K562 (cell line): ENCODE data around the gene ACOT9. TPM values are rescaled to one million over a fixed set of nuclear protein-coding genes. Genes with fewer than 3 reads are reported as not detected.

Experiments used
- ATAC-seq: fragments of 200-7000 bp; cut with Tn5 transposase; 3 replicates; pipeline ENCODE4 v1.9.1; 2020; ENCODE audit warnings: moderate library complexity
- BruUV-seq: library from RNA; stranded (reverse); fragments of 400-500 nt; replicated peaks from 2 replicates; lab custom pipeline; 2021; lab: Mats Ljungman, UMichigan
- CTCF ChIA-PET: fragments of 300-600 bp; formaldehyde crosslinking; extraction: SDS; loops from one replicate; lab custom pipeline; 2021; ENCODE audit warnings: low intra/inter-chr PET ratio; lab: Yijun Ruan, JAX
- POLR2A ChIA-PET: fragments of 300-600, 350-650 bp; sonication (Branson Sonifier 250); formaldehyde crosslinking; extraction: SDS; loops from one replicate; lab custom pipeline; 2021; ENCODE audit warnings: antibody characterized with exemption, inconsistent platforms; lab: Yijun Ruan, JAX
- DNase-seq, 4 experiments: peaks; one replicate each; pipeline versions ENCODE4 v3.0.0 to v3.0.0-alpha.2; 2011 to 2018; ENCODE audit warnings: low spot score in 3 of 4, mixed read lengths in 3 of 4; ENCODE audit errors: extremely low read depth in 1 of 4
- FAIRE-seq: peaks from 2 replicates; lab custom pipeline; 2011; peaks lifted over from hg19 to GRCh38; lab: Jason Lieb, UNC
- H2AFZ ChIP-seq: 2 replicates; pipeline ENCODE4 v1.6.0; 2011; ENCODE audit warnings: low read depth, low read length, control low read depth, inconsistent platforms
- H3K27ac ChIP-seq: fragments of 200-600 bp; 3 replicates; pipeline ENCODE4 v1.8.0; 2011; ENCODE audit warnings: low read depth, mild to moderate bottlenecking, control low read depth, inconsistent platforms, low read length, moderate library complexity, mixed read lengths; ENCODE audit errors: extremely low read depth
- H3K27me3 ChIP-seq, 2 experiments: fragments of 300-600 bp in 1 of 2; 2 replicates in 1 of 2; 3 replicates in 1 of 2; pipeline versions ENCODE4 v1.6.0 to v1.8.0; 2011; ENCODE audit warnings: inconsistent platforms in 2 of 2, low read length in 2 of 2, mild to moderate bottlenecking in 1 of 2, mixed read lengths in 1 of 2, moderate library complexity in 1 of 2; ENCODE audit not compliant: control insufficient read depth in 2 of 2, insufficient read depth in 2 of 2
- H3K36me3 ChIP-seq: fragments of 300-600 bp; 3 replicates; pipeline ENCODE4 v1.8.0; 2011; ENCODE audit warnings: mild to moderate bottlenecking, low read length, inconsistent platforms; ENCODE audit not compliant: control insufficient read depth, insufficient read depth
- H3K4me1 ChIP-seq, 2 experiments: fragments of 200-600 bp in 1 of 2; replicated peaks in 1 of 2; 2 replicates in 1 of 2; 3 replicates in 1 of 2; pipeline versions ENCODE4 v1.5.1 to v1.8.0; 2011; ENCODE audit warnings: inconsistent platforms in 2 of 2, low read length in 2 of 2, mild to moderate bottlenecking in 1 of 2, mixed read lengths in 1 of 2, moderate library complexity in 1 of 2; ENCODE audit not compliant: control insufficient read depth in 2 of 2, insufficient read depth in 2 of 2
- H3K4me2 ChIP-seq: 2 replicates; pipeline ENCODE4 v1.6.1; 2011; ENCODE audit warnings: low read length, control low read depth, inconsistent platforms, mixed read lengths; ENCODE audit not compliant: insufficient read depth
- H3K4me3 ChIP-seq: fragments of 200-600 bp; sonication (generic), shearing (Covaris generic); 2 replicates; pipeline ENCODE4 v1.5.1; 2016; ENCODE audit warnings: control low read depth, inconsistent platforms
- H3K79me2 ChIP-seq: fragments of 200-600 bp; 3 replicates; pipeline ENCODE4 v1.8.0; 2011; ENCODE audit warnings: low read length, inconsistent platforms; ENCODE audit not compliant: control insufficient read depth, insufficient read depth
- H3K9ac ChIP-seq, 2 experiments: 2 replicates each; pipeline versions ENCODE4 v1.6.0 to v1.6.1; 2011; ENCODE audit warnings: low read depth in 2 of 2, low read length in 2 of 2, control low read depth in 1 of 2, inconsistent platforms in 1 of 2, mild to moderate bottlenecking in 1 of 2, mixed read lengths in 1 of 2; ENCODE audit not compliant: insufficient read depth in 1 of 2
- H3K9me1 ChIP-seq: one replicate; pipeline ENCODE4 v1.6.0; 2011; ENCODE audit warnings: inconsistent platforms, mild to moderate bottlenecking, low read length, moderate library complexity; ENCODE audit not compliant: control insufficient read depth, insufficient read depth
- H3K9me3 ChIP-seq: replicated peaks from 2 replicates; pipeline ENCODE4 v1.5.1; 2011; ENCODE audit warnings: low read depth, low read length, inconsistent platforms; ENCODE audit not compliant: control insufficient read depth, insufficient read depth
- H4K20me1 ChIP-seq: replicated peaks from 2 replicates; pipeline ENCODE4 v1.6.1; 2011; ENCODE audit warnings: low read length, inconsistent platforms, mixed read lengths; ENCODE audit not compliant: control insufficient read depth, insufficient read depth
- ARID3B ChIP-seq: fragments of 250-450 bp; sonication (Bioruptor Pico); IDR thresholded peaks from 2 replicates; pipeline ENCODE4 v1.4.0; 2020; ENCODE audit warnings: borderline replicate concordance
- C11orf30 ChIP-seq: fragments of 450-650 bp; IDR thresholded peaks from 2 replicates; pipeline ENCODE4 v1.6.1; 2016; ENCODE audit warnings: low read depth, mild to moderate bottlenecking
- MAFG ChIP-seq: fragments of 450-650 bp; conservative IDR thresholded peaks from 2 replicates; pipeline ENCODE4 v1.6.1; 2016; ENCODE audit warnings: missing genetic modification characterization, missing compliant biosample characterization
- SIX5 ChIP-seq, 2 experiments: IDR thresholded peaks; 2 replicates each; pipeline ENCODE4 v1.6.1; 2011; ENCODE audit warnings: low read length in 2 of 2, borderline replicate concordance in 1 of 2, low read depth in 1 of 2, mild to moderate bottlenecking in 1 of 2, moderate library complexity in 1 of 2; ENCODE audit not compliant: insufficient read depth in 1 of 2
- SPI1 ChIP-seq: IDR thresholded peaks from 2 replicates; pipeline ENCODE4 v1.6.1; 2011; ENCODE audit warnings: low read depth, low read length, control low read depth, borderline replicate concordance
- ZNF316 ChIP-seq: fragments of 450-650 bp; IDR thresholded peaks from 2 replicates; pipeline ENCODE4 v1.6.1; 2016
- WGBS: fragments of 100-300 bp; shearing (Covaris generic); methylation state at CpG from one replicate; pipeline ENCODE4 v1.1.6; 2016; ENCODE audit warnings: low coverage, mixed read lengths; ENCODE audit not compliant: insufficient coverage; ENCODE audit errors: missing lambda C conversion rate; 5-methylcytosine and 5-hydroxymethylcytosine counted together
- in situ Hi-C: fragments of 300-500 bp; cut with MboI; formaldehyde crosslinking; loops from 4 replicates; pipeline ENCODE4 v1.15.0; 2018; ENCODE audit warnings: inconsistent platforms, mixed read lengths
- intact Hi-C: fragments of 100-400 bp; cut with micrococcal nuclease; formaldehyde crosslinking; loops from 2 replicates; pipeline ENCODE4 v1.14.2; 2022
- polyA plus RNA-seq, 8 experiments: library from polyadenylated mRNA; depleted of rRNA in 4 of 8; stranded (reverse) in 5 of 8; unstranded in 3 of 8; fragments of >200 nt; fragmentation: Nextera tagmentation in 2 of 8; fragmentation: Illumina TruSeq in 1 of 8; extraction: Ambion mirVana in 2 of 8; extraction: Trizol in 1 of 8; gene quantifications; 2 replicates each; pipeline versions ENCODE4 v1.2.1 to v1.2.3, GENCODE V29; 2011 to 2014; ENCODE audit warnings: inconsistent platforms in 1 of 8, missing spikeins in 1 of 8
- total RNA-seq, 7 experiments: library from RNA; depleted of rRNA in 6 of 7; stranded (reverse); fragments of >200 nt in 6 of 7; fragmentation: Illumina TruSeq in 2 of 7; extraction: Trizol in 2 of 7; gene quantifications; 2 replicates each; pipeline versions ENCODE4 v1.2.1 to v1.2.3, GENCODE V29; 2011 to 2021; ENCODE audit warnings: low replicate concordance in 1 of 7

The ACOT9 gene
- total and polyA plus RNA-seq, 9 of the 15 experiments (the other 6 are each of a cell fraction or from before 2014, with no cell fraction given) = 31.2 to 80.9 (median 45.3) TPM

- peak; percentile 46; the same call in 1 of the 2 replicates for TF ChIP-seq C11orf30
- TF ChIP-seq MAFG (tag) = peak; percentile 9; the same call in 1 of the 2 replicates
- no peak for TF ChIP-seq SIX5 (IDR thresholded peaks at IDR 0.05; ENCODE audit: borderline replicate concordance in 1 of 2, insufficient read depth in 1 of 2, low read depth in 1 of 2, low read length in 2 of 2)
- TF ChIP-seq ARID3B = no peak
- peak; percentile 53; the same call in 1 of the 2 replicates for TF ChIP-seq ZNF316
- 0 out of 2 replicates have a peak, but pooled peaks have one; percentile 6 for TF ChIP-seq SPI1
- Histone ChIP-seq H3K4me1 (peaks cover 0 to 4% of the 10 kb centered on the region in 2 experiments; a peak in 2 of 5 replicates), H3K27me3 (no peaks in the 10 kb centered on the region), H3K9me3 (no peaks in the 10 kb centered on the region), H3K9ac (no peak overlapping the region), H3K9me1 (no peaks in the 10 kb centered on the region), H3K4me2 (no peak overlapping the region), H4K20me1 (no peaks in the 10 kb centered on the region), H3K4me3 (no peak overlapping the region), H3K27ac (no peak overlapping the region), H3K36me3 (peaks cover 17% of the 10 kb centered on the region), H3K79me2 (peaks cover 5% of the 10 kb centered on the region), H2AFZ (no peak overlapping the region)
- in situ Hi-C loops (no loop called here), intact Hi-C loops (no loop called here)
- WGBS = 58% methylated on average over 8 of the region's 8 CpGs
- POLR2A ChIA-PET = no interaction called here
- ATAC-seq (no peak), FAIRE-seq (no peak), DNase-seq (no peak)
- CTCF ChIA-PET = no interaction called here
- BruUV-seq = no TSS peak
Measured at GRCh38 chrX:23789386-23790154, 46.5 kb upstream of the ACOT9 start.
